Activated naive CD4-positive, alpha-beta T cell treated with Interleukin-2 at 50 U/mL for 16 hours (primary cell): ENCODE results near the gene DDAH2.

ENCODE experiments used
- DNase-seq: peaks from one replicate; pipeline ENCODE4 v3.0.0-alpha.2; 2020

The DDAH2 gene

DNA sequence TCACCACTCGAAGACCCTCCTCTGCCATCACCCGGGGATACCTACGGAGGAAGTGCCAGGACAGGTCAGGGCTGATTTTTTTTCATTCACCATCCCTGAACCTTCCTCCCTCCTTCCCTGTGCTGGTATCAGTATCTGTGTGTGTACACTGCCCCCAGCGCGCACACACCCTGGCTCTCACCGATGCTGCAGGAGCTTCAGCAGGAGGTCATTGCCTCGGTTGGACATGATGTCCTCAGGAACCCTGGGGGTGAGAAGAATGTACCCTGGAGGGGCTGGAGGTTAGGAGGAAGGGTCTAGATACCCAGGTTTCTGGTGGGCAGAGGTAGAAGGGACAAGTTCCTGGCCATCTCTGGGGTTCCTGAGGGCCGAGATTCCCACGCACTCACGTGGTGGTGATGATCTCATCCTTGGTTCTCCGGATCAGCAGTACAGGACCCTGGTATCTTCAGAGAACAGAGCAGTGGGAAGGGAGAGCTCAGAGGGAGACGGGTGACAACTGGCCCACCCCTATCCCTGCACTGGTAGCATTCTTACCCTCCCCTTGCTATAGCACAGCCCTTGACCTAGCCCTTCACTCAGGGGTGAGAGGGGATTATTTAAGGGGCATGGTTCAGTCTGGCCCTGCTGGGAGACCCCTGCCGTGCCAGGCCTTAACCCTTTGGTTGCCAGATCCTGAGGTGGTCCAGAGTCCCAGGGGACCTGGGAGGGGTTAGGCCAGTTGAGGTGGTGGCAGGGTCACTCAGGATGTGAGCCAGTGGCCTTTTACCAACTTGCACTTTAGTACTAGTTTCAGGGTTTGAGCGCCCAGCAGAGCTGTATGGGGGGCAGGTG lies 41.0 kb downstream of the DDAH2 start:
- no peak for DNase-seq

- no peak for DNase-seq
Measured at GRCh38 chr6:31687321-31687720, 41.8 kb downstream of the DDAH2 start.

DNA sequence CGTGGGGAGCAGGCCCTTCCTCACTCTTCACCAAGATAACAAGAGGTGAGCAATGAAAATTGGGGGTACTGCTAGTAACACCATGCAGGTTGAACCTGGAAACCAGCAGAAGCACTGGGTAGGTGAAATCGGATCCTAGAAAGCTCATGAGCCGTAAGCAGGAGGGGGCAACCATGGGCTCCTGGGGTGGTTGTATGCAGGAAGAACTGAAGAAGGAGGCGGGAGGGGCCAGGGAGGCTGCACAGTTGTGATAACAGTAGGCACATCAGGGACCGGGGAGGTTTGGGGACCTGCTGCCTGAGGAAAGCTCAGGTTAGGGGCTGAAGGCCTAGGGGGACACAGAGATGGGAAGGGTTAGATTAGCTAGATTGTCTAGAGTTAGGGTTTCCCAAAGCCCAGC lies 42.6 kb downstream of the DDAH2 start:
- DNase-seq = no peak

- DNase-seq = no peak
Measured at GRCh38 chr6:31683591-31683990, 45.5 kb downstream of the DDAH2 start.

DNA sequence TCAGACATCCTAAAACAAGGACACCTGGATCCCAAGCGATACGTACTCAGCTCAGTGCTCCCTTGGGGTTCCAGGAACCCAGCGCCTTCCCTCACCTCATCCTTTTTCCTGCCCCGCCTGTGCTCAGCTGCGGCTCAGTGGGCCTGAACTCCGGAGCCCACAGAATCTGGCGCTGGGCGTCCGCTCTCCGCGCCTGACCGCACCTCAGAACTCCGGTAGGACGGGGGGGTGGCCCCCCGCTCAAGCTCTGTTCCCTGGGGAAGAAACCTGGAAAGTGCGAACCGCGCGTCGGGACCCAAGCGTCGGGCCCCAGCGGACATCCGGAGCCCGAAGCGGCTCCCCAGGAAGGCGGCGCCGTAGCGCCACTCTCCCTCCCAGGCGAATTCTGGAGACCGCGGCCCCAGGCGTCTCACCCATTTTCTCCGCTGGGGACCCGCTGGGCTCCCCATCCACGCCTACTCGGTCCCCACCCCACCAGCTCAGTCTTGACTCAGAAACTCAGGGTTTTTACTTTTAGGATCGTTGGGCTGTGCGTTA lies 47.9 kb downstream of the DDAH2 start:
- peak; percentile 55 for DNase-seq

- DNase-seq = peak; percentile 69
Measured at GRCh38 chr6:31680226-31681134, 48.6 kb downstream of the DDAH2 start, which contains the start of gene LY6G5C. Gene LY6G5C (minus strand): TSS chr6:31681067. CDS start chr6:31680373, 694 bp downstream.

- DNase-seq = no peak
Measured at GRCh38 chr6:31677955-31678354, 51.1 kb downstream of the DDAH2 start.
